ENCODE results near the gene CLCN7.

The CLCN7 gene

DNA sequence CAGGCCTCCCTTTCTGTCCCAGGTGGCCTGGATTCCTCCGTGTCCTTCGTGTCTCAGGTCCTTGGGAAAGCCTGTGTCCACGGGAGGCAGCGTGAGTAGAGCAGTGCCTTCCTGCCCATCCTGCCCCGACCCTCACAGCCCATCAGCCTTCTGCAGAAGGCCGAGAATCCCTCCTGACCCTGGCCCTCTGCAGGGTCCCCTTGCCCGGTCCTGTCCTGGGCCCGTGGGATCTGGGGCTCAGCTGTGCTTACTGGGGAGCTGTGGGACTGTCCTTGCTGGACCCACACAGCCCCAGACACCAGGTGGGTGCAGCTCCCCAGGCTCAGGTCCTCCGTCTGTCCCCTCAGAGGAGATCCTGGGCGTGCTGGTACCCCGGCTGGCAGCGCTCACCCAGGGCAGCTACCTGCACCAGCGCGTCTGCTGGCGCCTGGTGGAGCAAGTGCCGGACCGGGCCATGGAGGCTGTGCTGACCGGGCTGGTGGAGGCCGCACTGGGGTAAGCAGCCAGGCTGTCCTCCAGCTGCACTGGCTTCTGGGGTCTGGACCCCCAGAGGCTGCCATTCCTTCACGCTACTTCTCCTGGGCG lies 22.3 kb upstream of the CLCN7 start:
- TF ChIP-seq TCF12 (IDR thresholded peaks at IDR 0.05; ENCODE audit: low read depth), result no peak
- TF ChIP-seq TEAD4 (IDR thresholded peaks at IDR 0.05), result no peak
- no peak for TF ChIP-seq RAD21 (IDR thresholded peaks at IDR 0.05; ENCODE audit: low read depth)
- TF ChIP-seq USF1 (IDR thresholded peaks at IDR 0.05), result no peak
- TF ChIP-seq CEBPB (IDR thresholded peaks at IDR 0.05), result no peak
- no peak for TF ChIP-seq TAF1 (IDR thresholded peaks at IDR 0.05; ENCODE audit: low read depth)
- TF ChIP-seq EGR1 (IDR thresholded peaks at IDR 0.05), result no peak
- no peak for TF ChIP-seq NFIC (IDR thresholded peaks at IDR 0.05)
- TF ChIP-seq ZBTB7A (IDR thresholded peaks at IDR 0.05; ENCODE audit: low read depth), result no peak
- TF ChIP-seq FOXM1 (IDR thresholded peaks at IDR 0.05; ENCODE audit: borderline replicate concordance, low read depth), result no peak
- TF ChIP-seq, protein P1, sequence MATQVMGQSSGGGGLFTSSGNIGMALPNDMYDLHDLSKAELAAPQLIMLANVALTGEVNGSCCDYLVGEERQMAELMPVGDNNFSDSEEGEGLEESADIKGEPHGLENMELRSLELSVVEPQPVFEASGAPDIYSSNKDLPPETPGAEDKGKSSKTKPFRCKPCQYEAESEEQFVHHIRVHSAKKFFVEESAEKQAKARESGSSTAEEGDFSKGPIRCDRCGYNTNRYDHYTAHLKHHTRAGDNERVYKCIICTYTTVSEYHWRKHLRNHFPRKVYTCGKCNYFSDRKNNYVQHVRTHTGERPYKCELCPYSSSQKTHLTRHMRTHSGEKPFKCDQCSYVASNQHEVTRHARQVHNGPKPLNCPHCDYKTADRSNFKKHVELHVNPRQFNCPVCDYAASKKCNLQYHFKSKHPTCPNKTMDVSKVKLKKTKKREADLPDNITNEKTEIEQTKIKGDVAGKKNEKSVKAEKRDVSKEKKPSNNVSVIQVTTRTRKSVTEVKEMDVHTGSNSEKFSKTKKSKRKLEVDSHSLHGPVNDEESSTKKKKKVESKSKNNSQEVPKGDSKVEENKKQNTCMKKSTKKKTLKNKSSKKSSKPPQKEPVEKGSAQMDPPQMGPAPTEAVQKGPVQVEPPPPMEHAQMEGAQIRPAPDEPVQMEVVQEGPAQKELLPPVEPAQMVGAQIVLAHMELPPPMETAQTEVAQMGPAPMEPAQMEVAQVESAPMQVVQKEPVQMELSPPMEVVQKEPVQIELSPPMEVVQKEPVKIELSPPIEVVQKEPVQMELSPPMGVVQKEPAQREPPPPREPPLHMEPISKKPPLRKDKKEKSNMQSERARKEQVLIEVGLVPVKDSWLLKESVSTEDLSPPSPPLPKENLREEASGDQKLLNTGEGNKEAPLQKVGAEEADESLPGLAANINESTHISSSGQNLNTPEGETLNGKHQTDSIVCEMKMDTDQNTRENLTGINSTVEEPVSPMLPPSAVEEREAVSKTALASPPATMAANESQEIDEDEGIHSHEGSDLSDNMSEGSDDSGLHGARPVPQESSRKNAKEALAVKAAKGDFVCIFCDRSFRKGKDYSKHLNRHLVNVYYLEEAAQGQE (IDR thresholded peaks at IDR 0.05; ENCODE audit: low read depth), result no peak
- no peak for TF ChIP-seq YY1 (IDR thresholded peaks at IDR 0.05; ENCODE audit: low read depth)
- no peak for TF ChIP-seq EP300 (IDR thresholded peaks at IDR 0.05; ENCODE audit: borderline replicate concordance)
- TF ChIP-seq MAX (IDR thresholded peaks at IDR 0.05), result no peak
- no peak for TF ChIP-seq CREB1 (IDR thresholded peaks at IDR 0.05; ENCODE audit: low read depth)

- TF ChIP-seq CEBPB (IDR thresholded peaks at IDR 0.05) (no peak), TEAD4 (IDR thresholded peaks at IDR 0.05) (no peak), FOXM1 (IDR thresholded peaks at IDR 0.05; ENCODE audit: borderline replicate concordance, low read depth) (no peak), ZBTB7A (IDR thresholded peaks at IDR 0.05; ENCODE audit: low read depth) (no peak), CREB1 (IDR thresholded peaks at IDR 0.05; ENCODE audit: low read depth) (no peak), USF1 (IDR thresholded peaks at IDR 0.05) (no peak), TAF1 (IDR thresholded peaks at IDR 0.05; ENCODE audit: low read depth) (no peak), EP300 (IDR thresholded peaks at IDR 0.05; ENCODE audit: borderline replicate concordance) (no peak), YY1 (IDR thresholded peaks at IDR 0.05; ENCODE audit: low read depth) (no peak), NFIC (IDR thresholded peaks at IDR 0.05) (no peak), RAD21 (IDR thresholded peaks at IDR 0.05; ENCODE audit: low read depth) (no peak), TCF12 (IDR thresholded peaks at IDR 0.05; ENCODE audit: low read depth) (no peak), EGR1 (IDR thresholded peaks at IDR 0.05) (no peak)
- TF ChIP-seq, protein P1 (IDR thresholded peaks at IDR 0.05; ENCODE audit: low read depth), result no peak
Measured at GRCh38 chr16:1496464-1496863, 21.6 kb upstream of the CLCN7 start.

- TF ChIP-seq MAX (IDR thresholded peaks at IDR 0.05) (no peak), TCF12 (IDR thresholded peaks at IDR 0.05; ENCODE audit: low read depth) (no peak), FOXM1 (IDR thresholded peaks at IDR 0.05; ENCODE audit: borderline replicate concordance, low read depth) (no peak), EGR1 (IDR thresholded peaks at IDR 0.05) (no peak), NFIC (IDR thresholded peaks at IDR 0.05) (no peak), RAD21 (IDR thresholded peaks at IDR 0.05; ENCODE audit: low read depth) (no peak), ZBTB7A (IDR thresholded peaks at IDR 0.05; ENCODE audit: low read depth) (no peak), TEAD4 (IDR thresholded peaks at IDR 0.05) (no peak), CREB1 (IDR thresholded peaks at IDR 0.05; ENCODE audit: low read depth) (no peak), YY1 (IDR thresholded peaks at IDR 0.05; ENCODE audit: low read depth) (no peak)
- TF ChIP-seq, protein P1 (IDR thresholded peaks at IDR 0.05; ENCODE audit: low read depth), result no peak
Measured at GRCh38 chr16:1495889-1496262, 21.0 kb upstream of the CLCN7 start.

DNA sequence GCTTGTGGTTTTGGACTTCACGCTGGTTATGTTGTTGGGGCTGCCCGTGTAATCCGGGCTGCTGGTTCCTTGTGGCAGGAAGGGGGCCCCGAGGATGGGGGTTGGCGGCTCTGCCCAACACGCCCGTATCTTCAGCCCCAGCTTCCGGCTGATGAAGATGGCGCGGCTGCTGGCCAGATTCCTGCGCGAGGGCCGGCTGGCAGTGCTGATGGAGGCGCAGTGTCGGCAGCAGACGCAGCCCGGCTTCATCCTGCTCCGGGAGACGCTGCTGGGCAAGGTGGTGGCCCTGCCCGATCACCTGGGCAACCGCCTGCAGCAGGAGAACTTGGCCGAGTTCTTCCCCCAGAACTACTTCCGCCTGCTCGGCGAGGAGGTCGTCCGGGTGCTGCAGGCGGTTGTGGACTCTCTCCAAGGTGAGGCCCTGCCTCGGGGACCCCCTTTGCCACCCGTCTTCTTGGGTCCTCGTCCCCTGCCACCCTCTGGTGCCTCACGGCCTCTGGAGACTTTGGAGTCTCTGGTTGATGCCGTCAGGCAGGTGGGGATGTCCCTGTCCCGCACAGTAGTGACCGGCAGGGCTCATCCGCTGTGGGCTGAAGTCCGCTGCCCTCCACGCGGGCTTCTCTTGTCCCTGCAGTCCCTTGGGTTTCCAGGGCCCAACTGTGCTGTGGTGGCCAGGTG lies 20.5 kb upstream of the CLCN7 start:
- TF ChIP-seq ZBTB7A (IDR thresholded peaks at IDR 0.05; ENCODE audit: low read depth) (no peak), EGR1 (IDR thresholded peaks at IDR 0.05) (no peak), TAF1 (IDR thresholded peaks at IDR 0.05; ENCODE audit: low read depth) (no peak), FOXM1 (IDR thresholded peaks at IDR 0.05; ENCODE audit: borderline replicate concordance, low read depth) (no peak), EP300 (IDR thresholded peaks at IDR 0.05; ENCODE audit: borderline replicate concordance) (no peak), TCF12 (IDR thresholded peaks at IDR 0.05; ENCODE audit: low read depth) (no peak)

Data from Ishikawa (cell line).